HG03378 (cell line): Measurements from ENCODE around the gene CIAPIN1.

Source experiments
- ATAC-seq: cut with Tn5 transposase; IDR thresholded peaks from one replicate; pipeline ENCODE4 v1.9.1; 2021; ENCODE audit warnings: mild to moderate bottlenecking, moderate library complexity; ENCODE audit not compliant: unreplicated experiment

The CIAPIN1 gene

DNA sequence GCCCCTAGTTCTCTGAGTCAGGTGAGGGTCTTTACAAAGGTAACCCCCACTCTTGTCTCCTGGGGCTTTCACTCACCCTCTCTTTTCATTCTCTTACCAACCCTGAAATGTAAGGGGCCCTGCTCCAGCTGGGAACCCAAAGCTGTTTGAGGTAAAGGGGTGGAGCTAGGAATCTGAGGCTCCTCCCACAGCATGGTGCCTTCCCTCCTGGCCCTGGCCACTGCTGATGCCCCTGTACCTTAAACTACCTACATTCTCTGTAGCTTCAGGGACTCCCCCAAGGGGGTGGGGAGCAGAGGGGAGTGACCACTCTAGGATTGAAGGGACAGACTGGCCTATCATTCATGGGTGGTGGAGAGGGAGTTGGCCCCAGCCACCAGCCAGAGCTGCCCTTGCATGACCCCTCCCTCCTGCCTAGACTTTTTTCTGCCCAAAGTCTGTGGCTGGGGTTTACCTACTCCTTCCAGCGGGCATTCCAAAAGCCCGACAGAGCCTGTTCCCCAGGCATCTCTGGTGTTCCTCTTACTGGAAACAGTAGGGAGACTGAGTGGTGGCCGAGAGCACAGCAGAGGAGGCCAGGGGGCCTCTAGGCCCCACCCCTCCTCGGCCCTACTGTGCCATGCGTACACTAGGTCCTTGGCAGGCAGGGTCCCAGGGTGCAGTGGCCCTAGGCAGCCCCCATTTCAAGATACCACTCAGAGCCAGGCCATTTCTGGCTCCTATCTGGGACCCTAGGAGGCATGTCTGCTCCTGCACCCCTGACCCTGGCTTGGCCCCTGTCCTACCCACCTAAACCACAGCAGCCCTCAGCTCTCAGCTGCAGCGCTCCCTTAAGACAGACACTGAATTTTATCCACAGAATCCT, 29.6 kb upstream of the CIAPIN1 start:
- no peak for ATAC-seq

DNA sequence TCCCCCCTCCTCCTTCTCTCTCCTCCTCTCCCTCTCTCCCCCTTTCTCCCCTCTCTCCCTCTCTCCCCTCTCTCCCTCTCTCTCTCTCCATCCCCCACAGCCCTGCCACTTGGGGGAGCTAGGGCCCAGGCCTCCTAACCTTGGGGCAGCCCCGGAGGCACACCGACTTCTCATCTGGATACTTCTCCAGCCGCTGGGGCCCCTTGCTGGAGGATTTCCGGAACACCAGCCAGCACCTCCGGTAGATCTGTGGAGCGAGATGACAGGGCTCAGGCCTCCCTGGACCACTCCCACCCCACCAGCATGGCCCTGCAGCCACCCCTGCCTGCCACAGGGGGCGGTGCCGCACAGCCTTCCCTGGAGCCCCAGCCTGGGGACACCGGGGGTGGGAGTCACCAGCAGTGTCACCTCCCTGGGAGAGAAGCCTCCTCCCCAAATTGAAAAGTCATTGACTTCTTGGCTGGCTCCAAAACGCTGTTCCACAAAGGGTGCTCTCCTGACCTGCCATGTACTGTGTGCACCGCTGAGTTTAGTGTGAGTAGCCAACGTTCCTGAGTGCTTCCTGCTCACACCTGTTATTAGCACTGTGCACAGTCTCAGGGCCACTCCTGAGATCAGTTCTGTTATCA, 28.6 kb upstream of the CIAPIN1 start:
- peak; percentile 83 for ATAC-seq

DNA sequence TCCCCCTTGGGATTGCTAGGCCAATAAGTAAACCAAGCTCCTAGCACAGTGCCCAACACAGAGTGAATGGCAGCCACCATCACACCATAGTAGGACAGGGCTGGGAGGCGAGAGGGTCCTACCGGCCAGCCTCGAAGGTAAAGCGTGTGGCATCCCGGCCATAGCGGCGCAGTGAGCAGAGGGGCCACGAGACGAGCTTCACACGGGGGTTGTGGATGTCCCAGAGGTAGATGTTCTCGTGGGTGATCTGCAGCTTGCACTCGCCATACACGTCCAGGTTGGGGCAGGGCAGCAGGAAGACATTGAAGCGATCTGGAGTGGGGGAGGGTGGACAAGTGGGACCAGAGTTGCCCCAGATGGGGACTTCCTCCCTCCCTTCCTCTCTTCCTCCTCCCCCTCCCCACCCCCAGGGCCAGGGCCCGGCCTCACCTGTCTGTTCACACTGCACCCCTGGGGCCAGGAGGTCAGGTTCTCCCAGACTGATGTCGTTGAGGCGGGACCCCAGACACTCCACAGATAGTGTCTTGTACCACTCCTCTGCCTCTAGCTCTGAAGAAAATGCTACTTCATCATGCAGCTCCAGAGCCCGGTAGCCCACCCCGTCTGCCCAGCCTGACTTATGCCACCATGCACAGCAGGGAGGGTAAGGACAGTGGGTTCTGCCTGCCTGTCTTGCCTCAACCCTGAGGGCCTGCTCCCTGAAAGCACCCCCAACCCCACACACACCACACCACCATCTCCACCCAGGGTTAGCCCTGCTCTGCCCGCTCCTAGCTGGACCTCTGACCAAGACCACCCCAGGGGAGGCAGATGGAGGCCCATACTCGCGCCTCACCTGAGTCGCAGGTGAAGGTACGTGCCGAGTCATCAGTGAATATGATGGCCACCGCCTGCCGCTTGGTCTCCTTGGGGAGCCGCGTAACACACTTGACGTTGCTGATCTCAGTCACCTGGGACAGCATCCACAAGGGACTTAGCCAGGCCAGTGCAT, 27.8 kb upstream of the CIAPIN1 start:
- ATAC-seq, result no peak

DNA sequence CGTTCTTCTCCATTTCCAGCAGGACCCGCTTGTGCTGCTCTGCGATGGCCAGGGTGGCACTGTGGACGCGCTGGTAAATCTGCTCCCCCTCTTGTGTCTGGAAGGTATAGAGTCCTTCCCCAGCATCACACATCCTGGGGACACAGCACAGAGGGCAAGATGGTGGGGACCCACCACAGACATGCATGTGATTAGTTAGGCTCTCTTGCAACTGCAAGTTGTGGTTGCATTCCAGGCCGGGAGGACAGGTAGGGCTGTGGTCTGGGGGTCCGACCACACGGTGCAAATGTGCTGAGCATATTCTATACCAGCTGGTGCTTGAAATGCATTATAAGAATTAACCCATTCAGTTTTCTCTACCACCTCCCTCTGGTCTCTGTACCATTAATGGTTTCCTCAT, 26.7 kb upstream of the CIAPIN1 start:
- ATAC-seq, result no peak

DNA sequence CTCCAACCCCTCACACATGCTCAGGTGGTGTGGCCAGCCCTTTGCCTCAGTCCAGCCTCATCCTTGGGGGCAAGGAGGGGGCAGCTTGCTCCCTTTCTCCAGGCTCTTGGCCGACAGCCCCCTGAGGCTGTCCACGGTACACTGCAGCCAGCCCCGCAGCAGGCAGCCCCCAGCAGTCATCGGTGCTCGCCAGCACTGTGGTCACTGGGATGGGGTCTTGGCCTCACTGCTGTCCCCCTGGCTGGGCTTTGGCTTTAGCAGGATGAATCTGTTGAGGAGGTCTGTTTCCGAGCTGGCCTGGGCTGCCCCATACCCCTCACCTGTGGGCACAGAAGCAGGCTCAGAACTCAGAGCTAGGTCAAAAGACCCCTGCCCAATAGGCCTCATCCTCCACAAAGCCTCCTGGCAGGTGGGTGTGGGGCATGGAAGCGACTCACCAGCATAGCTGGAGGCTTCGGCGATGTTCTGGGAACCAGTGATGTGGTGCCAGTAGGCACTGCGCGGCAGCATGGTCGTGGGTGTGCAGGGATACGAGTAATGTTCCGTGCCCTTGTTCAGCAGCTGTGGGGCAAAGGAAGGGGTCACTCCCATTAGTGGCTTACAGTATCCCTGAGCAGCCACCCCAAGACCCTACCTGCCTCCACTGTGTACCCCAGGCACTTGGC, 26.1 kb upstream of the CIAPIN1 start:
- no peak for ATAC-seq

DNA sequence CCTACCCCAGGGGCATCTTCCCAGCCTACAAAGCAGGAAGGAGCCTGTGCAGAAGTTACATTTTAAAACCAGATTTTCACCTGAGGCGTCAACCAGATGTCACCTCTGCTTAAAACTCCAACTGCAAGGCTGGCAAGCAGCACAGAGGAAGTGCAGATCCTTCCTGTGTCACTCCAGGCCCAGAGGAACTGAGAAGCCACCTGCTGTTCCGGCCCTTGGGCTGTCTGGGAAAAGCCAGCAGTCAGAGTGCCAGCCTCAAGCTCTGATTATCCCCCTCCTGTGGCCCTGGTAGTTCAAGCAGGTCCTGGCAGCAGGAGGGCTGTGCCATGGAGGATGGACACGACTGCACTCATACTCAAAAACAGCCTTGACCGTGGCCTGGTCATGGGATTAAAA, 25.5 kb upstream of the CIAPIN1 start:
- ATAC-seq, result no peak

DNA sequence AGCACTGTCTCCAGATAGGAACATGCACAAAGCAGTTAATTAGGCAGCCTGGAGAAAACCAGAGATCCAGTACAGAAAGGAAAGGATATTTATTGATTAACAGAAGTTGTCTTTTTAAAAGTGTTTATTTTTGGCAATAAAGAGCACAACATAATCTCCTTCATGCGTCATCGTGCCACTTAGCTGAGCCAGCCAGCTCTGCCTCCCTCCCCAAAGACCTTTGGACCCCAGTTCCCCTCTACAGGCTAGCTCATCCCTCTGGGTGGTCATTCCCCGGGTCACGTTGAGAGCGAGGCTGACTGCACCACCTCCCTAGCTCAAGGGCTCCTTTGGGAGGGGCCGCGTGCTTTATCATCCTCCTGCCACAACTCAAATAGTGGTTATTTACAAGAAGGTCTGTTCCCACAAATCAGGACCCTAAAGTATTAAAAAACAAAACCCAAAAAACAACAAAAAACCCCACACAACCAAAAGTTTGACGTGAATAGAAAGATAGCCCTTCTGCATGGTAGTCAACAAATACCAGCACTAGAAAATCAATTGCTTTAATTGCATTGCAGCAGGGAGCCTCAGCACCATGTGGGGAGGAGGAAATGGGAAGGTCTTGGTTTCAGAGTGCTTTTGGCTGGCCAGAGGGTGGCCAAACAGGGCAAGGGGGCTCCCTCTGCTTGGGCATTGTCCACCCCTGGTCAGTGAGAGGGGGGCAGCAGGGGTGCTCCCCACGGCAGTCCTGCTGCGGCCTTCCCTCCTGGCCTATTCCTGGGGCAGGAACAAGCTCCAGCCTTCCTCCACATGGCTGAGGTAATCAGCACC, 24.9 kb upstream of the CIAPIN1 start:
- ATAC-seq, result no peak

DNA sequence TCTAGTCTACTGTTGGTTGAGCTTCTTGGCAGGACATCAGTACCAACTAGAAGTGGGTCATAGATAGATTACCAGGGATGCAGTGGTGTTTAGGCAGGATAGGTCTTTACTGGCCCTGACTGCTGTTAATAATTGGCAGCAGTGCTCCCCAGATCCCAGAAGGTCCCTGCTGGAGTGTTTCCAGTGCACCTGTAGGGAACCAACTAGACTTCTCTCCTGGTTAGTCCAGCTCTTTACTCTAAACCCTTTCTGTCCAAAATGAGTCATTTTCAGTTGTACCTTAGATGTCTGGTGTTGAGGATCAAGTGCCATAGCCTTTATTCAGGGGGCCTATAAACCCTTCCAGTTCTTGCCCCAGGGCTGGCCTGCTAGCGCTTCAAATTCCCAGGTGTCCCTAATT, 24.0 kb upstream of the CIAPIN1 start:
- ATAC-seq, result no peak

DNA sequence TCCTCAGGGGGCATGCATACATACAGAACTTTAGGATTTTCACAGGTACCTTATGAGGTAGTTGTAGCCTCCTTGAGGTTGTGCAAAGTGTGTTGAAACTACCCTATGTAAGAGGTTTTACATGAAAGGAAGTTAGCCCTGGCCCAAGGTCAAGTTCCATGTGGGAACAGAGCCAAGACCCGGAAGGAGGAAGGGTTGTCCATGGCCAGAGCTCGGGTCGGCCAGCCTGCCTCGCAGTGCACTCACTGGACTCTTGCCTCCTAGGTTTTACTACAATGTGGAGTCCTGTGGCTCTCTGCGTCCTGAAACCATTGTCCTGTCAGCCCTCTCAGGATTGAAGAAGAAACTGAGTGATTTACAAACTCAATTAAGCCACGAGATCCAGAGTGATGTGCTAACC, 23.5 kb upstream of the CIAPIN1 start:
- no peak for ATAC-seq

DNA sequence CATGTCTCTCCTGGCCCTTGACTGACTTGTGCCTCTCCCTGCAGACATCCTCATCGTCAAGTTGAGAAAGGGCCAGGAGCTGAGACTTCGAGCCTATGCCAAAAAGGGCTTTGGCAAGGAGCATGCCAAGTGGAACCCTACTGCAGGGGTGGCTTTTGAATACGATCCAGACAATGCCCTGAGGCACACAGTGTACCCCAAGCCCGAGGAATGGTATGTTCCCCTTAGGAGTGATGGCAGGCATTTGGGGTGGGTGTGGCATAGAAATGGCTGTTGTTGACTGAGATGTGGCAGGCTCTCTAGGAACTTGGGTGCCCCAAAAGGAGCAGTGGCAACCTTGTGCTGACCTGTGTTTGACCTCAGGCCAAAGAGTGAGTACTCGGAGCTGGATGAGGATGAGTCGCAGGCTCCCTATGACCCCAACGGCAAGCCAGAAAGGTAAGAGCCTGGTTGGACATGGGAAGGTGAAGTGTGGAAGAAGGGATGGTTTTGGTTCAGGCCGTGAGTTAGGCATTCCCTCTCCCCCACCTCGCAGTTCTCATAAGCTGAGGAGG, 22.8 kb upstream of the CIAPIN1 start:
- no peak for ATAC-seq

DNA sequence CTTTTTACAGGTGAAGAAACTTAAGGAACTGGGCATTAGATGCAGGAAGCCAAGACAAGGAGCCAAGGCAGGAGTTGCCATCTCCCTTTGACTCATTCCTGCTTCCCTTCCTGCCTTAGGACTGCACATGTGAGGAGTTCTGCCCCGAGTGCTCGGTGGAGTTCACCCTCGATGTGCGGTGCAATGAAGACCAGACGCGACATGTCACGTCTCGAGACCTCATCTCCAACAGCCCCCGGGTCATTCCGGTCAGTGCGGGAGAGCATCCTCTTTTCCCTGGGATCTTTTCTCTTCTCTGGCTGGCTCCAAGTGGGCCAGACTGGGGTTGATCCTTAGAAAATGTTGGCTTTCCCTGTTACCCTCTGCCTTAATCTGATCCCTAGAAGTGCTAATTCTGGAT, 21.9 kb upstream of the CIAPIN1 start:
- ATAC-seq, result no peak

DNA sequence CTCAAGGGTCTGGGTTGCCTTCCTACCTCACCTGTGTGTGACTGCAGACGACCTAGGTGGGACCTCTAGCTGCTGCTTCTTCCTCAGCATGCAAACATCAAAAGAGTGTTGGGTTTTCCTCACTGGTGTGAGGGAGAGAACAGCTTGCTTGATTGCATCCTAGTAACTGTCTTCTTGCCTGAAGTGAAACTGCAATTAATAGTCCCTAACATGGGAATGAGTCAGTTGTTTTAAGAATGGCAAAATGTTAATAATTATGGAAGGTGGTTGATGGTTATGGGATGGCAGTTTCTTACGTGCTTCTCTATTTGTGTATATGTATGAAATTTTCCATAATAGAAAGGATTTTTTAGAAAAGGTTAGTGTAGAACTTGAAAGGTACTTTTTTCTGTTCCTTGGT, 21.2 kb upstream of the CIAPIN1 start:
- no peak for ATAC-seq

DNA sequence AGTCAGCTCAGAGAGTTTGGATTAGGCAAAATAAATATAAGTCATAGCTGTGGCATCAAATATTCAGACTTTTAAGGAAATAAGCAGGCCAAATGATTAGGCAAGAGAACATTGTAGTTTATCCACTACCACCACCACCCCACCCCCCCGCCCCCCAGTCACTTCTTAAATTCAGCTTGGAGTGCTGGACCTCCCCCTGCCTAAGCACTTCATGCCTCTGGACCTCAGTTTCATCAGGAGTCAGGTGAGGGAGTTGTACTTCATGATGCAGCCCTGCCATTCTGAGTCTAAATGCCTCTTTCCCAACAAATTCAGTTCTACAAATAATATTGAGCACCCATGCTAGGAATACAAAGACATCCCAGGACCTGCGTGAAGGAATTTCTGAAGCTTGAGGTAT, 17.3 kb upstream of the CIAPIN1 start:
- ATAC-seq, result no peak

DNA sequence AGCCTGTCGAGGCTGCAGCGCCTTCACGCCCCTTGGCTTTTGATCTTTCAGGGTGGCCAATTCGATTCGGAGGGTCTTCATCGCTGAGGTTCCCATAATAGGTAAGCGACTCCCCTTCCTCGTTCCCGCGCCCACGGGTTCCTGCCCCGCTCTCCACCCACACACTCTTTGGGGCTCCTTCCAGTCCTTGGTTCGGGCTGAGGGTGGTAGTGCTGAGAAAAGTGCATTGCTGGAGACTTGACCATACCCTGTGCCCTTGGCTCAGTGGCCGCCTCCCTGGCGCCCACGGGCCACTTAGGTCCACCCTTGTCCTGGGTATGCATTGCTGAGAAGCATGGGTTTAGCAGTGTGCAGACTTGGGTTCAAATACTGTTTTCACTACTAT, 15.8 kb upstream of the CIAPIN1 start:
- no peak for ATAC-seq

DNA sequence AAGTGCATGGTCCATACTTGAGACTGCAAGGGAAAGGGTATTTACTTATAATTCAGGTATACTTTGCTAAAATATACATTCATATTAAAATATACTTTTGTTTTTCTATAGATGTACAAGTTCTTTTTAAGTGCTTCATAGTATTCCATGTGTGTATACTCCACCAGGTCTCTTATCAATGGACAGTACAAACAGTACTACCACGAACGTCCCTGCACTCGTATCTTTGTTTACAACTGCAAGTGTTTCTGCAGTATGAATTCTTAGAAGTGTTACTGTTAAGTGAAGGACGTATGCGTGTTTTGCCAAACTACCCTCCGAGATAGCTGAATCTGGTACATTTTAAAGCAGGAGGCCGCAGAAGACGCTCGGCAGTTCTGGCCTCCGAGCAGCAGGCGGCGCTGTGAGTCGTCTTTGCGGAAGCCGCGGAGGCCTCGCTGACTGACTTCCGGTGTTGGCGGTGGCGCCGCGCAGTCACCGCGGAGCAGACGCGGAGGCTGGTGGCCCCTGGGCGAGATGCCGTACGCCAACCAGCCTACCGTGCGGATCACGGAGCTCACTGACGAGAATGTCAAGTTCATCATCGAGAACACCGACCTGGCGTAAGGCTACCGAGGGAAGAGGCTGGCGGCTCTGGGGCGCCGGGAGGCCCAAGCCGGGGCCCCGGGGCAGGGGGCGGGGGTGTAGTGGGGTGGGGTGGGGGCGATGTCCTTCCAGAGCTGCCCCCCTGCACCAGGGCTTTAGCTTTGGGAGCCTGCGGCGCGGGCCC, 15.2 kb upstream of the CIAPIN1 start, which contains the start of gene POLR2C:
Gene POLR2C, plus strand, starts transcription at position 471 of the 769 bp plus-strand sequence. Its CDS starts 46 bp downstream, at position 517.
- peak; percentile 64 for ATAC-seq

DNA sequence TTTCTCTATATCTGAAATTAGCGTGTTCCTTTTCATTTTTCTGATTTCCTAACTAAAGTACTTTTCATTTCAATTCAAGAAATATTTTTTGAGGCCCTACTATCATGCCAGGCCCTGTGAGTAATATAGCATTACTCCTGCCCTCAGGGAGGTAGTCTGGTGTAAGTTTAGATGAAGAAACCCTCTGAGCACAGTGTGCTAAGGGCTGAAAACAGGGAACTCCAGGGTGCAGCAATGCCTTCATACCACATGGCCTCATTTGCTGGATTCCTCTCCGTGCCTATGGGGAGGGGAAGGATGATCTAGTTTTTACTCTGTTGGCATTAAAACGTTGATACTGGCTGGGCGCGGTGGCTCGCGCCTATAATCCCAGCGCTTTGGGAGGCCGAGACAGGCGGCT, 4.8 kb upstream of the CIAPIN1 start:
- no peak for ATAC-seq

DNA sequence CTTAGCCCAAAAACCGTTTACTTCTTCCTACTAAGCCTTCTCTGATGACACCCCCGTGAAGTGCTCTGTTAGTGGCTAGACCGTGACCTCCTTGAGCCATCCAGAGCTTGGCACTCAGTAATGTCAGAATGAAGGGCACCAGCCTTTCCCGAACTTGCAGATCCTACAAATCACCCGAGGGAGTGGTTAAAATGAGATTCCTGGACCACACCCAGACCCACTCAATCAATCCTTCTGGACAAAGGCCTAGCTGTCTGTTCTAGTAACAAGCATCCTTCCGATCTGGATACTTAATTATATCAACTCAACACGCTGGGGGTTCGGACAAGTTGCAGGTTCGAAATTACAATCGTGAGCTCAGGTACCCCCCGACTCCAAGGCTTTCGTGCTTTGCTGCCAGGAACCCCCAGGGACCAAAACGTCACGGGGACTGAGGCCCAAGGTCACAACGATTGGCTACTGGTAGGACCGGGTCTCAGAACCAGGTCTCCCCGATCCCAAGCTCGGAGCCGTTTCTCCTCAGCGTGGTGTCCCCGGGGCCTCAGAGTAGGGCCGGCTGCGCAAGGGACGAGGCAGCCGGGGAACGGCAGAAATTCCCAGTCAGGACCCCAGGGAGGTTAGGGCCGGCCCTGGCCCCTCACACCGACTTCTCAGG, 527 bp downstream of the CIAPIN1 start:
- ATAC-seq, result peak; percentile 22

DNA sequence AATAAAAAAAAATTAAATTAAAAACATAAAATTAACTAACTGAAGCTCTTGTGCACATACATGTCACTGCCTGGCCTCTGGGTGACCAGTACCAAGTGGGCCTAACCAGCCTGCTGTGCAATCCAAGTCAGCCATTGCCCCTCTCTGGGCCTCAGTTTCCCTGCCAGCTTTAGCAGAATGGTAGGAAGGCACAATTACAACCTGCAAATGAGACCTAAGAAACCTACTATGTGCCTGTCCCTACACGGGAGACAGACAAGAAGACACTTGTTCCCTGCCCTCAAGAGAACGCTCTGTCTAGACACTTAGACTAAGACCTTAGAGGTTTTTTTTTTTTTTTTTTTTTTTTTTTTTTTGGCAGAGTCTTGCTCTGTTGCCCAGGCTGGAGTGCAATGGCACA, 1.7 kb downstream of the CIAPIN1 start:
- no peak for ATAC-seq
